Measurements from ENCODE around the gene AKAP7.

AKAP7 gene

GRCh38 chr6:131134220-131134979 lies 867 bp upstream of the AKAP7 start:
- DNase-seq, result no peak

- no peak for DNase-seq
These were observed 355 bp upstream of the AKAP7 start for GRCh38 chr6:131134980-131135243.

GRCh38 chr6:131136021-131136786 lies 937 bp downstream of the AKAP7 start:
- DNase-seq, result no peak

GRCh38 chr6:131139599-131139998 lies 4.3 kb downstream of the AKAP7 start:
- no peak for DNase-seq

- no peak for DNase-seq
These were observed 8.1 kb downstream of the AKAP7 start for GRCh38 chr6:131143319-131143718.

GRCh38 chr6:131146865-131147264 lies 11.6 kb downstream of the AKAP7 start:
- no peak for DNase-seq

GRCh38 chr6:131156411-131156810 lies 21.1 kb downstream of the AKAP7 start:
- no peak for DNase-seq

- DNase-seq, result peak; percentile 45
These were observed 24.3 kb downstream of the AKAP7 start for GRCh38 chr6:131159578-131159977.

- DNase-seq, result no peak
These were observed 25.0 kb downstream of the AKAP7 start for GRCh38 chr6:131160254-131160758.

GRCh38 chr6:131161987-131162386 lies 26.7 kb downstream of the AKAP7 start:
- no peak for DNase-seq

- no peak for DNase-seq
These were observed 28.6 kb downstream of the AKAP7 start for GRCh38 chr6:131163886-131164285.

- no peak for DNase-seq
These were observed 29.2 kb downstream of the AKAP7 start for GRCh38 chr6:131164506-131164905.

GRCh38 chr6:131167773-131168172 lies 32.5 kb downstream of the AKAP7 start:
- DNase-seq, result no peak

- no peak for DNase-seq
These were observed 34.3 kb downstream of the AKAP7 start for GRCh38 chr6:131169613-131170012.

GRCh38 chr6:131172222-131172621 lies 37.0 kb downstream of the AKAP7 start:
- no peak for DNase-seq

GRCh38 chr6:131173680-131174079 lies 38.4 kb downstream of the AKAP7 start:
- DNase-seq, result no peak

- DNase-seq, result peak; percentile 3
These were observed 40.3 kb downstream of the AKAP7 start for GRCh38 chr6:131175564-131175963.

GRCh38 chr6:131177996-131178395 lies 42.7 kb downstream of the AKAP7 start:
- no peak for DNase-seq

- no peak for DNase-seq
These were observed 47.7 kb downstream of the AKAP7 start for GRCh38 chr6:131182991-131183425.

- DNase-seq, result no peak
These were observed 48.3 kb downstream of the AKAP7 start for GRCh38 chr6:131183427-131184095.

GRCh38 chr6:131191590-131191989 lies 56.3 kb downstream of the AKAP7 start:
- DNase-seq, result no peak

GRCh38 chr6:131197716-131198115 lies 62.4 kb downstream of the AKAP7 start:
- DNase-seq, result no peak

- no peak for DNase-seq
These were observed 64.5 kb downstream of the AKAP7 start for GRCh38 chr6:131199568-131200272.

Data from T1000 (cell line).